GM18526 (cell line): Measurements from ENCODE around the gene RDH12.

Experiments
- POLR2A ChIP-seq: IDR thresholded peaks from 3 replicates; pipeline ENCODE4 v1.6.1; 2011; ENCODE audit not compliant: insufficient read length; ENCODE audit errors: extremely low read depth

RDH12 gene

GRCh38 chr14:67765192-67765834 lies 63.6 kb downstream of the RDH12 start:
- TF ChIP-seq POLR2A: no peak

GRCh38 chr14:67766035-67766680 lies 64.5 kb downstream of the RDH12 start:
- no peak for TF ChIP-seq POLR2A

- TF ChIP-seq POLR2A: no peak
Observed at GRCh38 chr14:67768219-67768618, 66.5 kb downstream of the RDH12 start.

- no peak for TF ChIP-seq POLR2A
Observed at GRCh38 chr14:67773844-67774377, 72.2 kb downstream of the RDH12 start.

GRCh38 chr14:67776653-67777322 lies 75.1 kb downstream of the RDH12 start:
- TF ChIP-seq POLR2A: no peak

- no peak for TF ChIP-seq POLR2A
Observed at GRCh38 chr14:67778792-67779191, 77.1 kb downstream of the RDH12 start.

- no peak for TF ChIP-seq POLR2A
Observed at GRCh38 chr14:67782090-67782489, 80.4 kb downstream of the RDH12 start.
